NCI-H2227 treated with DMSO at 0.1 percent for 48 hours (cell line): ENCODE measurements around the gene STXBP2.

ENCODE experiments used
- DNase-seq: peaks from one replicate; lab custom pipeline; 2025; lab: John Stamatoyannopoulos, UW

Gene STXBP2

GRCh38 chr19:7612282-7613274 is 24.3 kb upstream of the STXBP2 start:
- DNase-seq = no peak

DNA sequence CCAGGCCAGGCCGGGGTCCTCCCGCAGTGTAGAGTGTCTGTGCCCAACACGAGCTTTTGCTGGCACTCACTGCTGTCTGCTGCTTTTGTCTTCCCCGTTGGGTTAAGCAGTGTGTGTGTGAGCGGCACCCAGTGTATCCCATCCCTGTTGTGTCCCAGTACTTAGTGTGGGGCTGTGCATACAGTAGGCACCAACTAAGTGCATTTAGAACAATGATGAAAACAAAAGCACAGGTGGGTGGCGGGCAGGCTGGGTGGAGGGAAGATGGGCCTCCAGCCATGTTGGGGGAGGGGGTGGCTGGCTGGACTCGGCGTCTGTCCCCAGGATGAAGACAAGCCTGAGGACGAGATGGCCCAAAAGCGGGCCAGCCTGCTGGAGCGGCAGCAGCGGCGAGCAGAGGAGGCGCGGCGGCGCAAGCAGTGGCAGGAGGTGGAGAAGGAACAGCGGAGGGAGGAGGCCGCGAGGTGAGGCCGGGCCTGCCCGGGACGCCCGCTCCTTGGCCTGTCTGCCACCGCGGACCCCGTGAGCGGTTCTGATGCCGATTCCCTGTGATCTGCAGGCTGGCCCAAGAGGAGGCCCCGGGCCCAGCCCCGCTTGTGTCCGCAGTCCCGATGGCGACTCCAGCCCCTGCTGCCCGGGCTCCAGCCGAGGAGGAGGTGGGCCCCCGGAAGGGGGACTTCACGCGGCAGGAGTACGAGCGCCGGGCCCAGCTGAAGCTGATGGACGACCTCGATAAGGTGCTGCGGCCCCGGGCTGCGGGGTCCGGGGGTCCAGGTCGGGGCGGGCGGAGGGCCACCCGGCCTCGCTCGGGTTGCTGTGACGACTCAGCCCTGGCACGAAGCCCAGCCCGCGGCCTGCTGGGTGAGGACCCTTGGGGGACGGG is 21.8 kb upstream of the STXBP2 start:
- DNase-seq = no peak

- DNase-seq = no peak
Observed at GRCh38 chr19:7617172-7617571, 19.7 kb upstream of the STXBP2 start.

- DNase-seq = no peak
Observed at GRCh38 chr19:7617735-7618134, 19.2 kb upstream of the STXBP2 start.

- DNase-seq = no peak
Observed at GRCh38 chr19:7618348-7618747, 18.6 kb upstream of the STXBP2 start.

DNA sequence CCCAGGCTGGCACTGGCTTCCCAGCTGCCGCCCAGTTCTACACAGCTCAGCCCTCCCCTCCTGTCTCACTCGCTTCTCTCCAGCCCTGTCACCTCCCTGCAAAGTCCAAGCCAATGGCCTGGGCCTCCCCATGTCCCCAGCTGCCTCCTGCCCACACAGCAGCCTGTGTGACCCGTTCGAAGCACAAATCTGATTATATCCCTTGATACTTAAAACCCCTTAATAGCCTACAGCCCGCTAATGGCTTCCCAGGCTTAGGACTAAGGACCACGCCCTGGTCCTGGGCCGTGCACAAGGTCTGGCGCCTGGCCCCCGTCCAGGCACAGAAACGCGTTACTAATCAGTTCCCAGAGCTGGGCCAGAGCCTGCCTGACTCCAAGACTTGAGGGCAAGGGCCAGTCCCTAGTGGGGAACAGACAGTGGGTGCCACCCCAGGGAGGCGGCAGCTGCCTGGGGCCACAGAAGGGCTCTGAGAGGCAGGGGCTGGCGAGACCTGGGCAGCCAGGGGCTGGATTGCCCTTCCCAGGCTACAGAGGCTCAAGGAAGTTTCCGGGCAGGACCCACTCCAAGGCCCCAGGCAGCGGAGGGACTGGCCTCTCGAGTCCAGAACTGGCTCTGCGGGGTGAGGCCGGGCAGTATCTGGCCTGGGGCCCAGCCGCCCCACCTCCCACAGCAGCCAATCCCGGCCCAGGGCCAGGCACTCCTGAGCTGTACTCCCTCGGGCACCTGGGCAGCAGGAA is 18.0 kb upstream of the STXBP2 start:
- no peak for DNase-seq

- no peak for DNase-seq
Observed at GRCh38 chr19:7619671-7620441, 17.1 kb upstream of the STXBP2 start.

DNA sequence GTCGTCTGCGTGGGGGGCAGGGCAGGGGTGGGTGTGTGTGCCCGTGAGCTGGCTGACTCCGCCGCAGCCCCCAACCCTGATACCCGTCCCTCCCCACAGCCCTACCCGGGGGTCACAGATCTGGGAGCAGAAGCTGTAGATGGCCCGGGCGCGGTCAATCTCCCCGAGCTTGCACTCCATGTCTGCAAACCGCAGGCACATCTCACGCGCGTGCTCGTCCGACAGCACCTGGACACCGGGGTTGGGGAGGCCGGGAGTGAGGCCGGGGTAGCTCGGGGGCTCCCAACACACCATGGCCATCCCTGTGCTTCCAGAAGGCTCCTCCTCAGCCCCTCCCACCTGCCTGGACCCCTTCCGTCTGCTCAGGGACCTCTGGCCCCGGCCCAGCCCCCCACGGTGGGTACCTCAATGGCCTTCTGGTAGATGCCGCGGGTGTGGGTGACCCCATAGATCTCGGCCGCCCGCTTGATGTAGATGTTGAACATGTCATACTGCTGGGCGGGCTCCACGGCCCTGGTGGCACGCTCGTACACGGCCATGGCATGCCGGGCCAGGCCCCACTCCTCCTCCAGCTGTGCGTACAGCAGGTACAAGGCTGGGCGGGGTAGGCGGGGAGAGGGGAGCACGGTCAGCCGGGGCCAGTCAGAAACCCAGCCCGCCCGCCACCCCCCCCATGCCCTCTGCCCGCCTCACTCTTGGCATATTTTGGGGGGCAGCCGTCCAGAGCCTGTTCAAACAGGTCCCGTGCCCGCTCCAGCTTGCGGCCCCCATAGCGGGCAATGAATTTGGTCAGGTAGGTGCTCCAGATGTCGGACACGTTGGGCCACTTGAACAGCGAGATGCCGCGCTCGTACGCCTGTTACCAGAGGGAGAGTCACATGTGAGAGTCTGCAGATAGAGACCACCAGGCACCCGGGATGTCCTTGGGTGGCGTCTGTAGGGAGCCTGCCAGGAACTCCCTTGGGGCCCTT is 16.2 kb upstream of the STXBP2 start:
- DNase-seq = no peak

DNA sequence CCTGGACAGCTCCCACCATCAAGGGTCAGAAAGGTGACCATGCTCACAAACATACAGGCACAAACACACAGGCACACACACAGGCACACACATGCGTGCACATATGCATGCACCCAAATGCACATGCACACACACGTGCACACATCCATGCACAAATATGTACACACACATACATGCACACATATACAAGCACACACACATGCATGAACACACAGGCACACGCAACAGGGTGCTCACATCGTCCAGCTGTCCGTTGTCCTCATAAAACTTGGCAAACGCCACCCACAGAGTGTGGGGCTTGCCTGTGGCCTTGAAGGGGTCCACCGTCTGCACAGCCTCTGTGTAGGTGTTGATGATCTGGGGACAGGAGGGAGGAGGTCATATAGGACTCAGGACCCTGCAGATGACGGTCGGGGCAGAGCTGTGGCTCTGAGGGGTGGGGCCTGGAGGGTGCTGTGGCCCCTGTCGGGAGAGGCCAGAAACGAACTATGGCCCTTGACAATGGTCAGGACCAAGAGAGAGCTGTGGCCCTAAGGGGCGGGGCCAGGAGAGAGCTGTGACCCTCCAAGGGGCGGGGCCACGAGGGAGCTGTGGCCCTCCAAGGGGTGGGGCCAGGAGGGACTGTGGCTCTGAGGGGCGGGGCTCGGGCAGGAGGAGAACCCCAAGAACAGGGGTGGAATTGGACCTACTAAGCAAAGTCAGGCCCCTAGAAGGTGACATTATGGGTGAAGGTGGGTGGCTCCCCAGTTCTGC is 13.8 kb upstream of the STXBP2 start:
- DNase-seq = no peak

- DNase-seq = no peak
Observed at GRCh38 chr19:7623725-7624603, 12.9 kb upstream of the STXBP2 start.

DNA sequence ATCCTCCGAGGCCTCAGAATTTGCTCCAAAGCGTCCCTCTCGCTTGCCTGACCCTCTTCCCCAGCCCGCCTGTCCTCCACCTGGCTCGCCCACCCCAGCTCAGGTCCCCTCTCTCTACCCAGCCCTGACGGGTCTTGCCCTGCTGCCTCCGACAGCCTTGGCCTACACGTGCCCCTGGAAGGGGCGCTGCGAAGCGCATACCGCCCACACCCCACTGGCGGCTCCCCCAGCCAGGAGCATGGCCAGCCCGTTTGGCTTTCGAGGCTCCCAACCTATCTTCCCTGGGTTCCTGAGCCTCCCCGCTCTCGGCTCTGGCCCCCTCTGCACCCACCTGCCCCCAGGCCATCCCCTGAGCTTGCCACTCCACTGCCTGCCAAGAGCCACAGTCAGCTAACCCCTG is 12.1 kb upstream of the STXBP2 start:
- no peak for DNase-seq

DNA sequence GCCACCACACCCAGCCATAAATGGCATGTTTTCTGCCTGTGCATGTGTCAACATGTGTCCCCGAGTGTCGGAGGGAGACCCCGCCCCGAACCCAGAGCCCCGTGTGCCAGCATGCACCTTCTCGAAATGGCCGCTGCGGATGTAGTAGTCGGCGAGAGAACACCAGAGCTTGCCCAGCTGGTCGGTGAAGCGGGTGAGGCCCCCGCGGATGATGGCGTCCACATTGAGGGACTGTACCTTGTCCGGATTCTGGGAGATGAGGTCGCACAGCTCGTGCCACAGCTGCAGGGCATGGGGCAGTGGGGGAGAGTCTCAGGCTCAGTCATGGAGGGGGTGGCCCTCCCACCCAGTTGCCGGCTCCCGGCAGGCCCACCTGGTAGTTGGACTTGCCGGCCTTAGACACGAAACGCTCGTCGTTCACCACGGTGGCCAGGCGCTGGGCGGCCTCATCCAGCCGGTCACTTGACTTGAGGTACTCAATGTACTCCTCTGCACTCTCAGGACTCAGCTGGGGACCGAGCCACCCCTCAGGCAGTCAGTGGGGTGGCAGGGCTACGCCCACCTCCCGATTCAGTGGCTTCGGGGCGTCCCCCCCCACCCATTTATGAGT is 11.0 kb upstream of the STXBP2 start:
- DNase-seq = no peak

GRCh38 chr19:7627166-7627565 is 9.7 kb upstream of the STXBP2 start:
- no peak for DNase-seq

DNA sequence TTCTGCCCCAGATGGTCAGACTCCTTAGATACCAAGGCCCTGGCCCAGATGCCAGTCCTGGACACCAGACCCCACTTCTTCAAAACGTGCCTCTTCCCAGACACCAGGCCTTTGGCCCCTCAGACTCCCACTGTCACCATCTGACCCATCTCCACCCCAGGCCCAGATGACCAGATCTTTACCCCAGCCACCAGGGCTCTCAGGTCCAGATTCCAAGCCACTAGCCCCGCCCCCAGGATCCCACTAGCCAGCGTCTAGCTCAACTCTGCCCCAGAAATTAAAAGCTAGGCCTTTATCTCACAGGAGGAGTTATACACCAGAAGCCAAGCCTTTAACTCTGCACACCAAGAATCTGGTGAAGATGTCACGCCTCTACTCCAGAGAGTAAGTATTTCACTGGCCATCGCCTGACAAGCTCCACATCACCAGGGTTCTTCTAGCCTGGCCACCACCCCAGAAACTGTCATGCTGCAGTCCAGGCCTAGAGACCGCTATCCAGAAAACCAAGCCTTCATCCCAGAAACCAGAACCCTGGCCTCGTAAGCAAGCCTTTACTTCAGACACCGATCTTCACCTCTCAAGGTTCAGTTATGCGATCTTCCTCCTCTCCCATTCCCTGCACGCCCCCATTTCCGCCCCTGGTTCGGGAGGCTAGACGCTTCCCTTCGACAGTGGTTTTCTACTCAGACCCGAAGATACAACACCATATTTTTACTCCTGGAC is 8.2 kb upstream of the STXBP2 start:
- no peak for DNase-seq

DNA sequence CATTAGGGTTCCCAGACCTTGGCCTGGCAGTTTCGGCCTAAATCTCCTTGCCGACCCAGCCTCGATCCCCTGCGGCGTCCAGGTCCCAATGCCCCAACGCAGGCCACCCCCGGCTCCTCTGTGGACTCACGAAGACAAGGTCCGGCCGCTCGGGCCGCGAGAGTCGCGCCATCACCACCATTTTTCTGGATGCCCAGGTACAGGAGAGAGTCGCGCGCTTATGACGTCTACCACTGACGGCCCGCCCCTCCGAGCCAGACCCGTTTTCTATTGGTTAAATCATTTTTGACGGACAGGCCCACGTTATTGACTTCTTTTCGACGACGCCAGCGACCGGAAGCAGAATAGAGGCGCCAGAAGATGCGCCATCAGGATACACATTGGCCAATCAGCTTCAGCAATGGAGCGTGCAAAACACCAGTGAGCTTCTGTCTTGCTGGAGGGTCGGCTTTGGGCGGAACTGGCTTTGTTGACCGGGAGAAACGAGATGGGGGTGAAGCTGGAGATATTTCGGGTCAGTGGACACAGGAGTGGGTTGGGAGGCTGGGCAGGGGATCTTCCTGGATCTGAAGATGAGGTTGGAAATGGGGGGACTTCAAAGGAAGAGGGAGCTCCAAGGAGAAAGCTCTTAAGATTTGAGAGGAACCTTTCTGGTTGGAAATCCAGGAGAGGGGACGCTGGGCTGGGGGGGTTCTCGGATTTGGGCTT is 7.4 kb upstream of the STXBP2 start, which contains the start of the genes PET100 and XAB2:
TSS of gene PET100 (plus strand) at position 447 of the 708 bp plus-strand sequence. CDS start at position 488, 41 bp downstream.
TSS of gene XAB2 (minus strand) at position 199 of the 708 bp plus-strand sequence. CDS start at position 181, 18 bp downstream.
- DNase-seq = peak; percentile 97

GRCh38 chr19:7631577-7631976 is 5.3 kb upstream of the STXBP2 start:
- no peak for DNase-seq
